ENCODE measurements around the gene CRLF2. TPM values are rescaled to one million over a fixed set of nuclear protein-coding genes. Genes with fewer than 3 reads are reported as not detected.
"Not testable (repeated sequence)": the region's sequence is repeated elsewhere in the genome, so short reads cannot be mapped to it uniquely, and the experiment has no call there.

The CRLF2 gene
- total RNA-seq (not detected in 2 replicates), polyA plus RNA-seq (not detected in 2 replicates), polyA minus RNA-seq (not detected in 2 replicates), Bru-seq, nascent RNA (not detected), BruChase-seq, experiment 1, labeled RNA remaining after a 6-hour chase (not detected), BruChase-seq, experiment 2, labeled RNA remaining after a 2-hour chase (not detected)
- not detected in 2 replicates for polyA plus RNA-seq (2011; cell fraction: cytosol; rRNA removed)
- polyA plus RNA-seq (2011; cell fraction: nucleus; rRNA removed): not detected in 2 replicates
- not detected in 2 replicates for polyA plus RNA-seq (2012)
- 0.82 TPM for polyA minus RNA-seq (2011; cell fraction: cytosol; rRNA and poly(A)+ RNA removed)
- polyA minus RNA-seq (2011; cell fraction: nucleus; rRNA and poly(A)+ RNA removed): not detected in 2 replicates
- long read RNA-seq, partial matches to known transcripts: 0 of 1 reads
- long read RNA-seq, other reads (novel, unspliced or antisense): 1 of 1 reads

- FAIRE-seq (no peak), DNase-seq (ENCODE audit: low read depth, low spot score) (no peak)
- Histone ChIP-seq H4K20me1 (replicated peaks; ENCODE audit: control insufficient read depth, extremely low read depth, insufficient read depth, low read length) (no peaks in the 10 kb centered on the region), H3K79me2 (ENCODE audit: control insufficient read depth, insufficient read depth, low read length) (no peaks in the 10 kb centered on the region), H3K27me3 (ENCODE audit: control insufficient read depth in 2 of 2, insufficient read depth in 2 of 2, low read length in 2 of 2) (no peaks in the 10 kb centered on the region), H2AFZ (ENCODE audit: low read depth, low read length) (no peak within 1 kb of the TSS), H3K4me2 (ENCODE audit: insufficient read depth, low read length) (no peak within 1 kb of the TSS), H3K27ac (ENCODE audit: insufficient read depth, low read depth, low read length) (no peak within 1 kb of the TSS), H3K9ac (replicated peaks; ENCODE audit: extremely low read depth, insufficient read depth, low read length) (no peak within 1 kb of the TSS), H3K4me3 (replicated peaks in 1 of 3; ENCODE audit: insufficient read depth in 1 of 3, low read depth in 1 of 3, low read length in 3 of 3) (no peak within 1 kb of the TSS), H3K4me1 (ENCODE audit: control insufficient read depth, extremely low read depth, insufficient read depth, low read length) (no peaks in the 10 kb centered on the region), H3K36me3 (ENCODE audit: control insufficient read depth in 2 of 2, extremely low read depth in 1 of 2, insufficient read depth in 2 of 2, low read length in 2 of 2) (no peaks in the 10 kb centered on the region), H3K9me3 (replicated peaks; ENCODE audit: control insufficient read depth, insufficient read depth, low read length) (no peaks in the 10 kb centered on the region), H3K9me1 (replicated peaks; ENCODE audit: control insufficient read depth, extremely low read depth, insufficient read depth, low read length) (no peaks in the 10 kb centered on the region)
- intact Hi-C loops (cut with micrococcal nuclease) (no loop called here), dilution Hi-C loops (cut with MboI; ENCODE audit: extremely low pct_ligation_motif_present, low sequenced_read_pairs) (no loop called here)
- no peak for TF ChIP-seq FOS (IDR thresholded peaks at IDR 0.05; ENCODE audit: borderline replicate concordance, insufficient read depth, low read length)
- no peak for TF ChIP-seq POLR2A (IDR thresholded peaks at IDR 0.05; ENCODE audit: low read depth, low read length)
- no peak for TF ChIP-seq GATA2 (IDR thresholded peaks at IDR 0.05; ENCODE audit: insufficient read depth, insufficient read length, low read depth, low read length)
- TF ChIP-seq CTCF (IDR thresholded peaks at IDR 0.05; ENCODE audit: extremely low read depth in 1 of 2, insufficient read depth in 1 of 2, low read depth in 1 of 2, low read length in 2 of 2): no peak
- TF ChIP-seq POLR2AphosphoS5 (IDR thresholded peaks at IDR 0.05; ENCODE audit: insufficient read depth, low read depth, low read length): no peak
- TF ChIP-seq EZH2 (IDR thresholded peaks at IDR 0.05; ENCODE audit: borderline replicate concordance, low read depth, low read length, severe bottlenecking): no peak
- TF ChIP-seq, protein P1, sequence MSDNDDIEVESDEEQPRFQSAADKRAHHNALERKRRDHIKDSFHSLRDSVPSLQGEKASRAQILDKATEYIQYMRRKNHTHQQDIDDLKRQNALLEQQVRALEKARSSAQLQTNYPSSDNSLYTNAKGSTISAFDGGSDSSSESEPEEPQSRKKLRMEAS (IDR thresholded peaks at IDR 0.05; ENCODE audit: insufficient read depth, insufficient read length): no peak
- TF ChIP-seq MYC (IDR thresholded peaks at IDR 0.05; ENCODE audit: low read depth, low read length): no peak
- TF ChIP-seq JUN (IDR thresholded peaks at IDR 0.05; ENCODE audit: borderline replicate concordance, insufficient read depth, insufficient read length, low read depth): no peak
- BruUV-seq (replicated peaks): no TSS peak
- ChIA-PET POLR2A (no interaction called here), CTCF (no interaction called here)
Observed at GRCh38 chrX:1212532-1212931, at the start of gene CRLF2. Gene CRLF2, minus strand, starts transcription at chrX:1212649. Its CDS starts 15 bp downstream, at chrX:1212634.

GRCh38 chrX:1261771-1262170 is 49.3 kb upstream of the CRLF2 start:
- H3K9me3 ChIP-seq (replicated peaks; ENCODE audit: control insufficient read depth, insufficient read depth, low read length); H3K79me2 ChIP-seq (ENCODE audit: control insufficient read depth, insufficient read depth, low read length); H2AFZ ChIP-seq (ENCODE audit: low read depth, low read length); H3K4me3 ChIP-seq (replicated peaks in 1 of 3; ENCODE audit: insufficient read depth in 1 of 3, low read depth in 1 of 3, low read length in 3 of 3); BruUV-seq (replicated peaks); H3K4me2 ChIP-seq (ENCODE audit: insufficient read depth, low read length); H3K4me1 ChIP-seq (ENCODE audit: control insufficient read depth, extremely low read depth, insufficient read depth, low read length); H3K9me1 ChIP-seq (replicated peaks; ENCODE audit: control insufficient read depth, extremely low read depth, insufficient read depth, low read length); DNase-seq (ENCODE audit: low read depth, low spot score); H4K20me1 ChIP-seq (replicated peaks; ENCODE audit: control insufficient read depth, extremely low read depth, insufficient read depth, low read length); FAIRE-seq; H3K36me3 ChIP-seq (ENCODE audit: control insufficient read depth in 2 of 2, extremely low read depth in 1 of 2, insufficient read depth in 2 of 2, low read length in 2 of 2); POLR2A ChIA-PET; H3K27me3 ChIP-seq (ENCODE audit: control insufficient read depth in 2 of 2, insufficient read depth in 2 of 2, low read length in 2 of 2); dilution Hi-C loops (cut with MboI; ENCODE audit: extremely low pct_ligation_motif_present, low sequenced_read_pairs); H3K9ac ChIP-seq (replicated peaks; ENCODE audit: extremely low read depth, insufficient read depth, low read length); intact Hi-C loops (cut with micrococcal nuclease); CTCF ChIA-PET; H3K27ac ChIP-seq (ENCODE audit: insufficient read depth, low read depth, low read length): not testable (repeated sequence)
